MCF 10A (cell line): ENCODE data around the gene SAMD10. TPM values are rescaled to one million over a fixed set of nuclear protein-coding genes. Genes with fewer than 3 reads are reported as not detected.

ENCODE experiments used
- BruUV-seq: library from RNA; stranded (reverse); fragments of 400-500 nt; replicated peaks from 2 replicates; lab custom pipeline; 2021; lab: Mats Ljungman, UMichigan
- CTCF ChIA-PET: fragments of 300-600 bp; sonication (Branson Sonifier 250); formaldehyde crosslinking; extraction: SDS; loops from one replicate; lab custom pipeline; 2021; ENCODE audit warnings: antibody characterized with exemption, inconsistent platforms; lab: Yijun Ruan, JAX
- POLR2A ChIA-PET: fragments of 300-600, 350-650 bp; sonication (Branson Sonifier 250); formaldehyde crosslinking; extraction: SDS; loops from one replicate; lab custom pipeline; 2020; ENCODE audit warnings: antibody characterized with exemption, inconsistent platforms; lab: Yijun Ruan, JAX
- DNase-seq: peaks from one replicate; pipeline ENCODE4 v3.0.0-alpha.2; 2018; ENCODE audit not compliant: unreplicated experiment
- H3K27ac Mint-ChIP-seq: one replicate; pipeline ENCODE4 v1.8.0; 2022; ENCODE audit warnings: mild to moderate bottlenecking, low read depth, mixed read lengths; ENCODE audit not compliant: unreplicated experiment
- H3K27me3 Mint-ChIP-seq: one replicate; pipeline ENCODE4 v1.8.0; 2022; ENCODE audit warnings: mixed read lengths; ENCODE audit not compliant: insufficient read depth, unreplicated experiment
- H3K36me3 Mint-ChIP-seq: one replicate; pipeline ENCODE4 v1.8.0; 2022; ENCODE audit warnings: mild to moderate bottlenecking, moderate library complexity, mixed read lengths; ENCODE audit not compliant: insufficient read depth, unreplicated experiment
- H3K4me1 Mint-ChIP-seq: one replicate; pipeline ENCODE4 v1.8.0; 2022; ENCODE audit warnings: mixed read lengths; ENCODE audit not compliant: insufficient read depth, unreplicated experiment
- H3K4me3 Mint-ChIP-seq: one replicate; pipeline ENCODE4 v1.8.0; 2022; ENCODE audit warnings: mild to moderate bottlenecking, moderate library complexity, mixed read lengths; ENCODE audit not compliant: unreplicated experiment
- H3K9me3 Mint-ChIP-seq: one replicate; pipeline ENCODE4 v1.8.0; 2022; ENCODE audit warnings: mixed read lengths; ENCODE audit not compliant: unreplicated experiment
- CTCF ChIP-seq: fragments of 200-600 bp; IDR thresholded peaks from one replicate; pipeline ENCODE4 v1.8.0; 2022; ENCODE audit warnings: antibody characterized with exemption, mild to moderate bottlenecking; ENCODE audit not compliant: unreplicated experiment
- intact Hi-C: fragments of 100-400 bp; cut with micrococcal nuclease; formaldehyde crosslinking; loops from 2 replicates; pipeline ENCODE4 v1.14.1; 2022
- total RNA-seq: library from RNA; stranded (reverse); gene quantifications from 2 replicates; pipeline ENCODE4 v1.2.3, GENCODE V29; 2022

Gene SAMD10
- total RNA-seq, 1 experiment from 2014 or later: 4.4 TPM

- Mint-ChIP-seq H3K36me3 (peaks cover 9% of the 10 kb centered on the region), H3K27ac (no peak overlapping the region), H3K4me1 (peaks cover 30% of the 10 kb centered on the region), H3K27me3 (no peaks in the 10 kb centered on the region), H3K4me3 (peak overlapping the region; percentile 75), H3K9me3 (no peaks in the 10 kb centered on the region)
- DNase-seq: no peak
- no TSS peak for BruUV-seq
- ChIA-PET CTCF (interaction anchor here (0.6 to 1.3 kb wide), 4 partner anchors 8 to 120 kb away, joined by 3 to 6 read pairs (median 4); partner anchors contain the start of genes PRPF6 and SAMD10), POLR2A (interaction anchor here (0.9 kb wide), 2 partner anchors 10 to 14 kb away, joined by 4 to 6 read pairs; partner anchors contain the start of gene UCKL1)
- TF ChIP-seq CTCF: no peak
- intact Hi-C loops: loop anchor here (5.0 kb wide), 2 partner anchors 184 to 264 kb away; partner anchors contain the start of genes ARFRP1 and ZGPAT
These were observed 8.6 kb downstream of the SAMD10 start for GRCh38 chr20:63970714-63971431.

GRCh38 chr20:63969838-63970713 is 9.4 kb downstream of the SAMD10 start, which contains the start of gene ZNF512B:
TSS of gene ZNF512B (minus strand) at chr20:63969930. CDS start at chr20:63967950, 1,980 bp downstream.
- DNase-seq: peak; percentile 58

GRCh38 chr20:63968928-63969760 is 10.3 kb downstream of the SAMD10 start:
- H3K9me3 Mint-ChIP-seq: no peaks in the 10 kb centered on the region

More at GRCh38 chr20:63969838-63970713, 9.4 kb downstream of the SAMD10 start, which contains the start of gene ZNF512B:
- POLR2A ChIA-PET: interaction anchor here (0.9 kb wide), 1 partner anchor 13 kb away, joined by 6 read pairs; the partner anchor contains the start of gene UCKL1
- peaks cover 9% of the 10 kb centered on the region for H3K36me3 Mint-ChIP-seq
- H3K4me3 Mint-ChIP-seq: peak within 1 kb of the TSS; percentile 75
- no peak for TF ChIP-seq CTCF
- BruUV-seq: no TSS peak
- H3K27ac Mint-ChIP-seq: peak within 1 kb of the TSS; percentile 71
- peaks cover 30% of the 10 kb centered on the region for H3K4me1 Mint-ChIP-seq
- CTCF ChIA-PET: interaction anchor here (0.8 to 0.9 kb wide), 2 partner anchors 13 to 119 kb away, joined by 3 to 4 read pairs; no protein-coding TSS in a partner anchor
- no peaks in the 10 kb centered on the region for H3K9me3 Mint-ChIP-seq
- no peaks in the 10 kb centered on the region for H3K27me3 Mint-ChIP-seq
- intact Hi-C loops: loop anchor here (5.0 kb wide), 2 partner anchors 183 to 263 kb away; partner anchors contain the start of genes ARFRP1 and ZGPAT

More at GRCh38 chr20:63968928-63969760, 10.3 kb downstream of the SAMD10 start:
- H3K27ac Mint-ChIP-seq: peak overlapping the region; percentile 71
- H3K36me3 Mint-ChIP-seq: peaks cover 9% of the 10 kb centered on the region
- CTCF ChIA-PET: interaction anchor here (0.6 kb wide), 1 partner anchor 90 kb away, joined by 4 read pairs; no protein-coding TSS in a partner anchor
- POLR2A ChIA-PET: interaction anchor here (0.7 to 3.2 kb wide), 8 partner anchors 11 to 287 kb away, joined by 3 to 26 read pairs (median 5); partner anchors contain the start of genes PRPF6, SAMD10, SLC2A4RG and TPD52L2
- no peaks in the 10 kb centered on the region for H3K27me3 Mint-ChIP-seq
- H3K4me1 Mint-ChIP-seq: peaks cover 29% of the 10 kb centered on the region
- H3K4me3 Mint-ChIP-seq: peak overlapping the region; percentile 75
- TF ChIP-seq CTCF: no peak
- no TSS peak for BruUV-seq
- DNase-seq: no peak
- intact Hi-C loops: no loop called here
